Measurements from ENCODE around the gene MTA3.
A peak's percentile ranks its signal among the peaks of the same experiment; 100 is the strongest.

MTA3 gene

GRCh38 chr2:42663106-42663780 is 94.8 kb downstream of the MTA3 start:
- TF ChIP-seq GATA2 (IDR thresholded peaks at IDR 0.05; ENCODE audit: low read depth, low read length), result no peak
- no peak for TF ChIP-seq GATA3 (IDR thresholded peaks at IDR 0.05; ENCODE audit: low read depth, low read length)

- TF ChIP-seq GATA2 (IDR thresholded peaks at IDR 0.05; ENCODE audit: low read depth, low read length) (no peak), GATA3 (IDR thresholded peaks at IDR 0.05; ENCODE audit: low read depth, low read length) (no peak)
Measured at GRCh38 chr2:42663828-42664227, 95.4 kb downstream of the MTA3 start.

- no peak for TF ChIP-seq GATA3 (IDR thresholded peaks at IDR 0.05; ENCODE audit: low read depth, low read length)
- TF ChIP-seq GATA2 (IDR thresholded peaks at IDR 0.05; ENCODE audit: low read depth, low read length), result no peak
Measured at GRCh38 chr2:42673989-42674579, 105.7 kb downstream of the MTA3 start.

GRCh38 chr2:42675815-42676214 is 107.4 kb downstream of the MTA3 start:
- TF ChIP-seq GATA3 (IDR thresholded peaks at IDR 0.05; ENCODE audit: low read depth, low read length) (no peak), GATA2 (IDR thresholded peaks at IDR 0.05; ENCODE audit: low read depth, low read length) (no peak)

- TF ChIP-seq GATA3 (IDR thresholded peaks at IDR 0.05; ENCODE audit: low read depth, low read length) (no peak), GATA2 (IDR thresholded peaks at IDR 0.05; ENCODE audit: low read depth, low read length) (no peak)
Measured at GRCh38 chr2:42685303-42685702, 116.9 kb downstream of the MTA3 start.

- no peak for TF ChIP-seq GATA2 (IDR thresholded peaks at IDR 0.05; ENCODE audit: low read depth, low read length)
- TF ChIP-seq GATA3 (IDR thresholded peaks at IDR 0.05; ENCODE audit: low read depth, low read length), result no peak
Measured at GRCh38 chr2:42693013-42693615, 124.7 kb downstream of the MTA3 start.

- no peak for TF ChIP-seq GATA3 (IDR thresholded peaks at IDR 0.05; ENCODE audit: low read depth, low read length)
- no peak for TF ChIP-seq GATA2 (IDR thresholded peaks at IDR 0.05; ENCODE audit: low read depth, low read length)
Measured at GRCh38 chr2:42693688-42694479, 125.5 kb downstream of the MTA3 start.

GRCh38 chr2:42696987-42697386 is 128.6 kb downstream of the MTA3 start:
- TF ChIP-seq GATA3 (IDR thresholded peaks at IDR 0.05; ENCODE audit: low read depth, low read length), result peak; percentile 74
- TF ChIP-seq GATA2 (IDR thresholded peaks at IDR 0.05; ENCODE audit: low read depth, low read length), result no peak

- TF ChIP-seq GATA3 (IDR thresholded peaks at IDR 0.05; ENCODE audit: low read depth, low read length) (peak; percentile 52; the same call in 1 of the 2 replicates), GATA2 (IDR thresholded peaks at IDR 0.05; ENCODE audit: low read depth, low read length) (peak; percentile 67)
Measured at GRCh38 chr2:42698940-42699339, 130.5 kb downstream of the MTA3 start.

GRCh38 chr2:42706836-42707235 is 138.4 kb downstream of the MTA3 start:
- no peak for TF ChIP-seq GATA2 (IDR thresholded peaks at IDR 0.05; ENCODE audit: low read depth, low read length)
- TF ChIP-seq GATA3 (IDR thresholded peaks at IDR 0.05; ENCODE audit: low read depth, low read length), result no peak

GRCh38 chr2:42708179-42708578 is 139.7 kb downstream of the MTA3 start:
- TF ChIP-seq GATA3 (IDR thresholded peaks at IDR 0.05; ENCODE audit: low read depth, low read length) (no peak), GATA2 (IDR thresholded peaks at IDR 0.05; ENCODE audit: low read depth, low read length) (no peak)

GRCh38 chr2:42711896-42712295 is 143.5 kb downstream of the MTA3 start:
- no peak for TF ChIP-seq GATA3 (IDR thresholded peaks at IDR 0.05; ENCODE audit: low read depth, low read length)
- TF ChIP-seq GATA2 (IDR thresholded peaks at IDR 0.05; ENCODE audit: low read depth, low read length), result no peak

- TF ChIP-seq GATA3 (IDR thresholded peaks at IDR 0.05; ENCODE audit: low read depth, low read length) (no peak), GATA2 (IDR thresholded peaks at IDR 0.05; ENCODE audit: low read depth, low read length) (no peak)
Measured at GRCh38 chr2:42712934-42713333, 144.5 kb downstream of the MTA3 start.

GRCh38 chr2:42713920-42714319 is 145.5 kb downstream of the MTA3 start:
- TF ChIP-seq GATA2 (IDR thresholded peaks at IDR 0.05; ENCODE audit: low read depth, low read length) (no peak), GATA3 (IDR thresholded peaks at IDR 0.05; ENCODE audit: low read depth, low read length) (peak; percentile 66; the same call in 1 of the 2 replicates)
